ENCODE data around the gene CPT2. TPM values are rescaled to one million over a fixed set of nuclear protein-coding genes. Genes with fewer than 3 reads are reported as not detected.
A peak's percentile ranks its signal among the peaks of the same experiment; 100 is the strongest.

Gene CPT2
- polyA plus RNA-seq, 1 of the 3 experiments (the other 2 are of a cell fraction): 18.6 TPM

DNA sequence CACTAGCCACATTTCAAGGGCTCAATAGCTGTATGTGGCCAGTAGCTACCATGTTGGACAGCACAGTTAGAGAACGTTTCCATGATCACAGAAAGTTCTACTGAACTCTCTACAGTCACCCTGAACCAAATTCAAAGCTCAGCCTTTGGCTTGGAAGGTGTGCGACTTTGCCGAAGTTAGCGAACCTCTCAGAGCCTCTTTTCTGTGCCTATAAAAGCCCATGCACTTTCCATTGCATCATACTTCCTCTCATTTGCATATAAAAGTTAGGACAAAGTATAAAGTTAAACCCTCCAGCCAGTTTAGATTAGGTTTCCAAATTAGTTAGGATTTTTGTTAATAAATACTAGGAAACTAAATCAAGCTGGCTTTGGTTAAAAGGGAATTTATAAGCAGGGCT is 49.5 kb upstream of the CPT2 start:
- H3K4me2 ChIP-seq: peak overlapping the region; percentile 25
- no peak for DNase-seq
- no peaks in the 10 kb centered on the region for H3K9me2 ChIP-seq
- WGBS (ENCODE audit: low lambda C conversion rate): 96% methylated on average over 4 of the region's 4 CpGs
- H4K20me1 ChIP-seq (ENCODE audit: insufficient read depth): no peaks in the 10 kb centered on the region
- no peak overlapping the region for H3K9ac ChIP-seq
- no peaks in the 10 kb centered on the region for H3K27me3 ChIP-seq (ENCODE audit: insufficient read depth)
- peak overlapping the region in 1 of 2 experiments; percentile 96; a peak in 2 of 4 replicates for H3K27ac ChIP-seq (ENCODE audit: low read depth in 2 of 2, low read length in 1 of 2)
- no peak overlapping the region for H3K4me3 ChIP-seq (ENCODE audit: low read depth in 2 of 2, low read length in 1 of 2)
- ChIA-PET CTCF (interaction anchor here (1.0 kb wide), 1 partner anchor 32 kb away, joined by 4 read pairs; no protein-coding TSS in a partner anchor), POLR2A (no interaction called here)
- H3K4me1 ChIP-seq (ENCODE audit: control insufficient read depth in 1 of 2, insufficient read depth in 2 of 2, low read depth in 1 of 2, low read length in 1 of 2): peaks cover 14 to 20% of the 10 kb centered on the region in 2 experiments; a peak in 3 of 4 replicates
- H3K79me2 ChIP-seq (ENCODE audit: insufficient read depth): no peaks in the 10 kb centered on the region
- H3K36me3 ChIP-seq (replicated peaks in 1 of 2; ENCODE audit: control insufficient read depth in 1 of 2, insufficient read depth in 2 of 2, low read length in 1 of 2): no peaks in the 10 kb centered on the region
- TF ChIP-seq RAD21 (IDR thresholded peaks at IDR 0.05; ENCODE audit: low read length) (no peak), MEF2A (IDR thresholded peaks at IDR 0.05; ENCODE audit: borderline replicate concordance, low read depth) (no peak), TCF12 (IDR thresholded peaks at IDR 0.05) (no peak), FOXM1 (IDR thresholded peaks at IDR 0.05; ENCODE audit: low read depth) (no peak), RFX5 (IDR thresholded peaks at IDR 0.05; ENCODE audit: low read length) (no peak), PBX3 (IDR thresholded peaks at IDR 0.05) (no peak)
- peaks cover 19% of the 10 kb centered on the region for H3F3A ChIP-seq (replicated peaks; ENCODE audit: insufficient read depth)
- H2AFZ ChIP-seq (ENCODE audit: low read depth): peak overlapping the region; percentile 72
- H3K9me3 ChIP-seq: no peaks in the 10 kb centered on the region

GRCh38 chr1:53148123-53148522 is 48.5 kb upstream of the CPT2 start:
- Histone ChIP-seq H3K9me3 (no peaks in the 10 kb centered on the region), H3K36me3 (replicated peaks in 1 of 2; ENCODE audit: control insufficient read depth in 1 of 2, insufficient read depth in 2 of 2, low read length in 1 of 2) (no peaks in the 10 kb centered on the region), H3K4me3 (ENCODE audit: low read depth in 2 of 2, low read length in 1 of 2) (no peak overlapping the region), H3K27me3 (ENCODE audit: insufficient read depth) (no peaks in the 10 kb centered on the region), H3F3A (replicated peaks; ENCODE audit: insufficient read depth) (peaks cover 19% of the 10 kb centered on the region), H2AFZ (ENCODE audit: low read depth) (no peak overlapping the region), H3K9ac (0 out of 2 replicates have a peak overlapping the region, but pooled peaks have one; percentile 17), H3K4me2 (peak overlapping the region; percentile 39; the same call in 1 of the 2 replicates), H4K20me1 (ENCODE audit: insufficient read depth) (no peaks in the 10 kb centered on the region), H3K27ac (ENCODE audit: low read depth in 2 of 2, low read length in 1 of 2) (peak overlapping the region in 1 of 2 experiments; percentile 96; a peak in 2 of 4 replicates), H3K9me2 (no peaks in the 10 kb centered on the region; the same call in 1 of the 2 replicates), H3K79me2 (ENCODE audit: insufficient read depth) (no peaks in the 10 kb centered on the region), H3K4me1 (ENCODE audit: control insufficient read depth in 1 of 2, insufficient read depth in 2 of 2, low read depth in 1 of 2, low read length in 1 of 2) (peaks cover 14 to 20% of the 10 kb centered on the region in 2 experiments; a peak in 3 of 4 replicates)
- peak; percentile 52; the same call in 1 of the 2 replicates for TF ChIP-seq FOXM1 (IDR thresholded peaks at IDR 0.05; ENCODE audit: low read depth)
- TF ChIP-seq RXRA (IDR thresholded peaks at IDR 0.05; ENCODE audit: borderline replicate concordance, low read depth): peak; percentile 69
- no peak for TF ChIP-seq GABPA (IDR thresholded peaks at IDR 0.05; ENCODE audit: low read depth)
- peak; percentile 84 for TF ChIP-seq NFIC (IDR thresholded peaks at IDR 0.05; ENCODE audit: borderline replicate concordance)
- TF ChIP-seq IRF3 (IDR thresholded peaks at IDR 0.05; ENCODE audit: low read depth, low read length): no peak
- TF ChIP-seq TCF12 (IDR thresholded peaks at IDR 0.05): peak; percentile 96
- peak in 1 of 2 experiments; percentile 93; a peak in 2 of 4 replicates for TF ChIP-seq EP300 (IDR thresholded peaks at IDR 0.05; ENCODE audit: borderline replicate concordance in 1 of 2, low read depth in 1 of 2, low read length in 1 of 2)
- no peak for TF ChIP-seq USF2 (IDR thresholded peaks at IDR 0.05; ENCODE audit: borderline replicate concordance, low read depth, low read length)
- TF ChIP-seq CHD2 (IDR thresholded peaks at IDR 0.05; ENCODE audit: low read length, partially characterized antibody): no peak
- peak; percentile 91 for TF ChIP-seq FOSL2 (IDR thresholded peaks at IDR 0.05; ENCODE audit: borderline replicate concordance, low read depth)
- no peak for TF ChIP-seq GATA2 (CRISPR knock-in tag; IDR thresholded peaks at IDR 0.05)
- TF ChIP-seq PBX3 (IDR thresholded peaks at IDR 0.05): peak; percentile 77
- peak; percentile 54; the same call in 1 of the 2 replicates for TF ChIP-seq POLR2AphosphoS5 (IDR thresholded peaks at IDR 0.05; ENCODE audit: low read depth, low read length)
- peak; percentile 78 for TF ChIP-seq TEAD4 (IDR thresholded peaks at IDR 0.05; ENCODE audit: borderline replicate concordance, insufficient read depth)
- TF ChIP-seq JUND (IDR thresholded peaks at IDR 0.05): peak; percentile 88
- TF ChIP-seq ELF1 (IDR thresholded peaks at IDR 0.05): no peak
- TF ChIP-seq, protein P1, sequence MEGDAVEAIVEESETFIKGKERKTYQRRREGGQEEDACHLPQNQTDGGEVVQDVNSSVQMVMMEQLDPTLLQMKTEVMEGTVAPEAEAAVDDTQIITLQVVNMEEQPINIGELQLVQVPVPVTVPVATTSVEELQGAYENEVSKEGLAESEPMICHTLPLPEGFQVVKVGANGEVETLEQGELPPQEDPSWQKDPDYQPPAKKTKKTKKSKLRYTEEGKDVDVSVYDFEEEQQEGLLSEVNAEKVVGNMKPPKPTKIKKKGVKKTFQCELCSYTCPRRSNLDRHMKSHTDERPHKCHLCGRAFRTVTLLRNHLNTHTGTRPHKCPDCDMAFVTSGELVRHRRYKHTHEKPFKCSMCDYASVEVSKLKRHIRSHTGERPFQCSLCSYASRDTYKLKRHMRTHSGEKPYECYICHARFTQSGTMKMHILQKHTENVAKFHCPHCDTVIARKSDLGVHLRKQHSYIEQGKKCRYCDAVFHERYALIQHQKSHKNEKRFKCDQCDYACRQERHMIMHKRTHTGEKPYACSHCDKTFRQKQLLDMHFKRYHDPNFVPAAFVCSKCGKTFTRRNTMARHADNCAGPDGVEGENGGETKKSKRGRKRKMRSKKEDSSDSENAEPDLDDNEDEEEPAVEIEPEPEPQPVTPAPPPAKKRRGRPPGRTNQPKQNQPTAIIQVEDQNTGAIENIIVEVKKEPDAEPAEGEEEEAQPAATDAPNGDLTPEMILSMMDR (IDR thresholded peaks at IDR 0.05): no peak
- no peak for TF ChIP-seq YY1 (IDR thresholded peaks at IDR 0.05; ENCODE audit: low read depth)
- 38% methylated on average over 3 of the region's 3 CpGs for WGBS (ENCODE audit: low lambda C conversion rate)
- DNase-seq: no peak
- ChIA-PET POLR2A (no interaction called here), CTCF (no interaction called here)

Data from SK-N-SH (cell line).